Measurements from ENCODE around the gene MRPS22.
"Not testable (repeated sequence)": the region's sequence is repeated elsewhere in the genome, so short reads cannot be mapped to it uniquely, and the experiment has no call there.

MRPS22 gene

DNA sequence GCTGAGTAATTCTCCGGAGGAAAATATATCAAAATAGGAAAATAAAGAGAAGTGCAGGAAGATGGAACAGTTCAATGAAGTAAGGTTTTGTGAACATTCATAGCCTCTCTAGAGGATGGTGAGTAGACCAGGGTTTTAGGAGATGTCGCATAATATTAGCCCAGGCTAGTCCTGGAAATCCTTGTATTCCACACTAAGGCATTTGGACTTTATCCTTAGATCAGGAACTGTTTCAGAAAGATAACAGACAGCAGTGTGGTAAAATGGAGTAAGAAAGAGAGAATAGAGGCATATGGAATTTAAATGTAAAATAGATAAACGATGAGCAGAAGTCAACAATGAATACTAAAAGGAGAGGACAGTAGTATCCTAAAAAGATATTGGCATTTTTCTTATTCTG, 33.6 kb downstream of the MRPS22 start:
- Histone ChIP-seq H2BK120ac (ENCODE audit: low read depth, low read length) (no peak overlapping the region), H2AK5ac (ENCODE audit: low read length, severe bottlenecking) (no peak overlapping the region), H3K4me3 (ENCODE audit: insufficient read depth in 1 of 2, low read depth in 1 of 2, low read length in 2 of 2) (no peak overlapping the region), H4K91ac (ENCODE audit: low read length) (no peak overlapping the region), H2AFZ (ENCODE audit: low read depth, low read length) (no peak overlapping the region), H2BK5ac (ENCODE audit: low read depth, low read length, poor library complexity, severe bottlenecking) (no peak overlapping the region), H3K4ac (ENCODE audit: low read depth in 1 of 2, low read length in 2 of 2) (no peak overlapping the region), H3K27ac (ENCODE audit: low read length, poor library complexity, severe bottlenecking) (no peak overlapping the region), H3K27me3 (ENCODE audit: control insufficient read depth in 1 of 2, insufficient read depth in 1 of 2, low read length in 2 of 2) (no peaks in the 10 kb centered on the region), H2BK15ac (ENCODE audit: low read depth, poor library complexity, severe bottlenecking) (no peak overlapping the region), H3K4me1 (ENCODE audit: control insufficient read depth, insufficient read depth, low read depth, low read length) (no peaks in the 10 kb centered on the region), H3K9me3 (ENCODE audit: control insufficient read depth, low read length) (no peaks in the 10 kb centered on the region), H3K9ac (ENCODE audit: low read length) (no peak overlapping the region), H3K36me3 (ENCODE audit: control insufficient read depth in 1 of 2, insufficient read depth in 2 of 2, low read depth in 1 of 2, low read length in 2 of 2) (peaks cover 23 to 98% of the 10 kb centered on the region in 2 experiments), H2BK12ac (ENCODE audit: low read length in 2 of 2) (no peak overlapping the region), H4K8ac (ENCODE audit: low read length) (no peak overlapping the region), H3K79me1 (replicated peaks; ENCODE audit: low read length, poor library complexity, severe bottlenecking) (peaks cover 7% of the 10 kb centered on the region), H3K18ac (ENCODE audit: low read depth in 1 of 2, low read length in 2 of 2) (no peak overlapping the region), H3K23ac (ENCODE audit: low read length in 2 of 2) (no peak overlapping the region), H3K14ac (ENCODE audit: low read length in 2 of 2) (no peak overlapping the region), H3K4me2 (ENCODE audit: low read length, poor library complexity, severe bottlenecking) (no peak overlapping the region)
- no peak for DNase-seq
- 96% methylated on average over 3 of the region's 3 CpGs for WGBS

GRCh38 chr3:139378587-139379241, 34.9 kb downstream of the MRPS22 start:
- Histone ChIP-seq H2AK5ac (ENCODE audit: low read length, severe bottlenecking) (no peak overlapping the region), H2BK5ac (ENCODE audit: low read depth, low read length, poor library complexity, severe bottlenecking) (no peak overlapping the region), H3K18ac (ENCODE audit: low read depth in 1 of 2, low read length in 2 of 2) (no peak overlapping the region), H3K79me1 (replicated peaks; ENCODE audit: low read length, poor library complexity, severe bottlenecking) (peaks cover 3% of the 10 kb centered on the region), H2BK15ac (ENCODE audit: low read depth, poor library complexity, severe bottlenecking) (no peak overlapping the region), H3K23ac (ENCODE audit: low read length in 2 of 2) (no peak overlapping the region), H3K9ac (ENCODE audit: low read length) (no peak overlapping the region), H3K9me3 (ENCODE audit: control insufficient read depth, low read length) (no peaks in the 10 kb centered on the region), H3K4me1 (ENCODE audit: control insufficient read depth, insufficient read depth, low read depth, low read length) (no peaks in the 10 kb centered on the region), H3K4me3 (ENCODE audit: insufficient read depth in 1 of 2, low read depth in 1 of 2, low read length in 2 of 2) (no peak overlapping the region), H3K27ac (ENCODE audit: low read length, poor library complexity, severe bottlenecking) (no peak overlapping the region), H2BK12ac (ENCODE audit: low read length in 2 of 2) (no peak overlapping the region), H3K14ac (ENCODE audit: low read length in 2 of 2) (no peak overlapping the region), H4K91ac (ENCODE audit: low read length) (no peak overlapping the region), H3K4ac (ENCODE audit: low read depth in 1 of 2, low read length in 2 of 2) (no peak overlapping the region), H4K8ac (ENCODE audit: low read length) (no peak overlapping the region), H3K27me3 (ENCODE audit: control insufficient read depth in 1 of 2, insufficient read depth in 1 of 2, low read length in 2 of 2) (no peaks in the 10 kb centered on the region), H3K4me2 (ENCODE audit: low read length, poor library complexity, severe bottlenecking) (no peak overlapping the region), H3K36me3 (ENCODE audit: control insufficient read depth in 1 of 2, insufficient read depth in 2 of 2, low read depth in 1 of 2, low read length in 2 of 2) (peaks cover 16 to 95% of the 10 kb centered on the region in 2 experiments), H2BK120ac (ENCODE audit: low read depth, low read length) (no peak overlapping the region), H2AFZ (ENCODE audit: low read depth, low read length) (no peak overlapping the region)
- DNase-seq, result no peak
- 100% methylated on average over 1 of the region's 3 CpGs for WGBS

GRCh38 chr3:139380575-139380974, 36.8 kb downstream of the MRPS22 start:
- H2AFZ ChIP-seq (ENCODE audit: low read depth, low read length), result no peak overlapping the region
- H3K14ac ChIP-seq (ENCODE audit: low read length in 2 of 2), result no peak overlapping the region
- DNase-seq, result no peak
- H3K18ac ChIP-seq (ENCODE audit: low read depth in 1 of 2, low read length in 2 of 2), result no peak overlapping the region
- H2BK120ac ChIP-seq (ENCODE audit: low read depth, low read length), result no peak overlapping the region
- no peaks in the 10 kb centered on the region for H3K27me3 ChIP-seq (ENCODE audit: control insufficient read depth in 1 of 2, insufficient read depth in 1 of 2, low read length in 2 of 2)
- H3K4me1 ChIP-seq (ENCODE audit: control insufficient read depth, insufficient read depth, low read depth, low read length), result no peaks in the 10 kb centered on the region
- no peak overlapping the region for H3K9ac ChIP-seq (ENCODE audit: low read length)
- no peak overlapping the region for H2BK15ac ChIP-seq (ENCODE audit: low read depth, poor library complexity, severe bottlenecking)
- no peak overlapping the region for H3K4me2 ChIP-seq (ENCODE audit: low read length, poor library complexity, severe bottlenecking)
- H2BK5ac ChIP-seq (ENCODE audit: low read depth, low read length, poor library complexity, severe bottlenecking), result no peak overlapping the region
- H4K91ac ChIP-seq (ENCODE audit: low read length), result no peak overlapping the region
- no peak overlapping the region for H2AK5ac ChIP-seq (ENCODE audit: low read length, severe bottlenecking)
- WGBS, result 100% methylated on average over 3 of the region's 4 CpGs
- peaks cover 12 to 87% of the 10 kb centered on the region in 2 experiments for H3K36me3 ChIP-seq (ENCODE audit: control insufficient read depth in 1 of 2, insufficient read depth in 2 of 2, low read depth in 1 of 2, low read length in 2 of 2)
- H3K23ac ChIP-seq (ENCODE audit: low read length in 2 of 2), result no peak overlapping the region
- H3K4ac ChIP-seq (ENCODE audit: low read depth in 1 of 2, low read length in 2 of 2), result no peak overlapping the region
- no peak overlapping the region for H3K4me3 ChIP-seq (ENCODE audit: insufficient read depth in 1 of 2, low read depth in 1 of 2, low read length in 2 of 2)
- H4K8ac ChIP-seq (ENCODE audit: low read length), result no peak overlapping the region
- no peak overlapping the region for H2BK12ac ChIP-seq (ENCODE audit: low read length in 2 of 2)
- no peak overlapping the region for H3K27ac ChIP-seq (ENCODE audit: low read length, poor library complexity, severe bottlenecking)
- H3K79me1 ChIP-seq (replicated peaks; ENCODE audit: low read length, poor library complexity, severe bottlenecking), result peaks cover 3% of the 10 kb centered on the region
- no peaks in the 10 kb centered on the region for H3K9me3 ChIP-seq (ENCODE audit: control insufficient read depth, low read length)

DNA sequence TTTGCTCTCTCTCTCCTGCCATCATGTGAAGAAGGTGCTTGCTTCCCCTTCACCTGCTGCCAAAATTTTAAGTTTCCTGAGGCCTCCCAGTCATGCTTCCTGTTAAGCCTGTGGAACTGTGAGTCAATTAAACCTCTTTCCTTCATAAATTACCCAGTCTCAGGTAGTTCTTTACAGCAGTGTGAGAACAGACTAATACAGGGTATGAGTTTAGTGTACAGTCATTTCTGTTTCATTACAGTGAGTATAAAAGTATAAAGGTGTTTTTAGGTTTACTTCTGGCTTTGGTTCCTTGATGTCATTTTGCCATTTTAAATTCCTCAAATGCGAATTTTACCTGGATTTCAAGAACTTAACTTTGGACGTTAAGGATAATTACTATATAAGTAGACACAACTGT, 38.5 kb downstream of the MRPS22 start:
- WGBS, result no CpG with 5 or more reads among the region's 2 CpGs
- not testable (repeated sequence) for H3K4me3 ChIP-seq (ENCODE audit: insufficient read depth in 1 of 2, low read depth in 1 of 2, low read length in 2 of 2)

More for the DNA sequence above, 38.5 kb downstream of the MRPS22 start:
- not testable (repeated sequence) for H4K8ac ChIP-seq (ENCODE audit: low read length); H3K9ac ChIP-seq (ENCODE audit: low read length); H4K91ac ChIP-seq (ENCODE audit: low read length); H2BK120ac ChIP-seq (ENCODE audit: low read depth, low read length); H3K18ac ChIP-seq (ENCODE audit: low read depth in 1 of 2, low read length in 2 of 2); H2BK12ac ChIP-seq (ENCODE audit: low read length in 2 of 2); H3K14ac ChIP-seq (ENCODE audit: low read length in 2 of 2); H3K27ac ChIP-seq (ENCODE audit: low read length, poor library complexity, severe bottlenecking); H3K4ac ChIP-seq (ENCODE audit: low read depth in 1 of 2, low read length in 2 of 2); H3K4me2 ChIP-seq (ENCODE audit: low read length, poor library complexity, severe bottlenecking); H2BK5ac ChIP-seq (ENCODE audit: low read depth, low read length, poor library complexity, severe bottlenecking); H3K23ac ChIP-seq (ENCODE audit: low read length in 2 of 2); H2BK15ac ChIP-seq (ENCODE audit: low read depth, poor library complexity, severe bottlenecking); H3K27me3 ChIP-seq (ENCODE audit: control insufficient read depth in 1 of 2, insufficient read depth in 1 of 2, low read length in 2 of 2); H3K4me1 ChIP-seq (ENCODE audit: control insufficient read depth, insufficient read depth, low read depth, low read length); H3K9me3 ChIP-seq (ENCODE audit: control insufficient read depth, low read length); H3K79me1 ChIP-seq (replicated peaks; ENCODE audit: low read length, poor library complexity, severe bottlenecking); H2AFZ ChIP-seq (ENCODE audit: low read depth, low read length); DNase-seq; H2AK5ac ChIP-seq (ENCODE audit: low read length, severe bottlenecking)
- H3K36me3 ChIP-seq (ENCODE audit: control insufficient read depth in 1 of 2, insufficient read depth in 2 of 2, low read depth in 1 of 2, low read length in 2 of 2), result peaks cover 7 to 72% of the 10 kb centered on the region in 2 experiments

Data from mesenchymal stem cell (in vitro differentiated cells and primary cell).